ENCODE data around the gene TLN1.

DNA sequence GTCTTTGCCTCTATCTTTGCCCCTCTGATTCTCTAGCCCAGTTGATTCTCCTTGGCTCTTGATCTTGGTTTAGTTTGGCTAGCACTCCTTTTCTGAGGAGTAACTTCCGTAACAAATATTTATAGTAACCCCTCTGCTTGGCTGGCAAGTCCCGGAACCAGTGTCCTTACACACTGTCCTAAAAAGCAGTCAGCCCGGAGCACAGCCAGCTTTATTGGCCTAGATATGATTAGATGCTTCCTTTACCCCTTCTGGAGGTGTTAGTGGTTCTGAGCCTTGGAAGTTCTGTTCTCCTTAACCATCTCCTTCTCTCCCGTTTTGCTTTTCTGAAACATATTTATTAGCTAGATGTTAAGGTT, 39.1 kb upstream of the TLN1 start:
- no peak for TF ChIP-seq GATA3 (IDR thresholded peaks at IDR 0.05; ENCODE audit: low read depth, low read length)
- no peak for TF ChIP-seq GATA2 (IDR thresholded peaks at IDR 0.05; ENCODE audit: low read depth, low read length)

Measured in SH-SY5Y (cell line).